ENCODE data around the gene DENND5A.
"Not testable (repeated sequence)": the region's sequence is repeated elsewhere in the genome, so short reads cannot be mapped to it uniquely, and the experiment has no call there.

Gene DENND5A

DNA sequence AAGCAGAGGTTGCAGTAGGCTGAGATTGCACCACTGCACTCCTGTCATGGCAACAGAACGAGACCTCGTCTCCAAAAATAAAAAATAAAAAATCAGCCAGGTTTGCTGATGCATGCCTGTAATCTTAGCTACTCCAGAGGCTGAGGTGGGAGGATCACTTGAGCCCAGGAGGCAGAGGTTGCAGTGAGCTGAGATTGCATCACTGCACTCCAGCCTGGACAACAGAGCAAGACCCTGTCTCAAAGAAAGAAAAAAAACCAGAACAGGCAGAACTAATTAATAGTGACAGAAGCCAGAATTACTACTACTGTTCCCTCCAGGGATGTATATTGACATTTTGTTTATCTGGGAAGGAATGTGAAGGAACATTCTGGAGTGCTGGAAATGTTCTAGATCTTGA is 166.7 kb downstream of the DENND5A start:
- DNase-seq (ENCODE audit: low read depth in 2 of 2): not testable (repeated sequence)

DNA sequence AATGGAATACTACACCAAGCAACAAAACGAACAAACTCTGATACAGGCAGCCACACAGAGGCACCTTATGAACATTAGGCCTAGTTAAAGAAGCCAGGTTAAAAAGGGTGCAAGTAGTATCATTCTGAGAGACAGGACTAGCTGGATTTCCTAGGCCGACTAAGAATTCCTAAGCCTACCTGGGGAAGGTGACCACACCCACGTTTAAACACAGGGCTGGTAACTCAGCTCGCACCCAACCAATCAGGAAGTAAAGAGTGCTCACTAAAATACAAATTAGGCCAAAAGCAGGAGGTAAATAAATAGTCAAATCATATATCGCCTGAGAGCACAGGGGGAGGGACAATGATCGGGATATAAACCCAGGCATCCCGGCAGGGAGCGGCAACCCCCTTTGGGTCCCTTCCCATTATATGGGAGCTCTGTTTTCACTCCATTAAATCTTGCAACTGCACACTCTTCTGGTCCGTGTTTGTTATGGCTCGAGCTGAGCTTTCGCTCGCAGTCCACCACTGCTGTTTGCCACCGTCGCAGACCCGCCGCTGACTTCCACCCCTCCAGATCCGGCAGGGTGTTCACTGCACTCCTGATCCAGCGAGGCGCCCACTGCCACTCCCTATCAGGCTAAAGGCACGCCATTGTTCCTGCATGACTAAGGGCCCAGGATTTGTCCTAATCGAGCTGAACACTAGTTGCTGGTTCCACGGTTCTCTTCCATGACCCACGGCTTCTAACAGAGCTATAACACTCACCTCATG is 167.8 kb downstream of the DENND5A start:
- DNase-seq (ENCODE audit: low read depth in 2 of 2): not testable (repeated sequence)

DNA sequence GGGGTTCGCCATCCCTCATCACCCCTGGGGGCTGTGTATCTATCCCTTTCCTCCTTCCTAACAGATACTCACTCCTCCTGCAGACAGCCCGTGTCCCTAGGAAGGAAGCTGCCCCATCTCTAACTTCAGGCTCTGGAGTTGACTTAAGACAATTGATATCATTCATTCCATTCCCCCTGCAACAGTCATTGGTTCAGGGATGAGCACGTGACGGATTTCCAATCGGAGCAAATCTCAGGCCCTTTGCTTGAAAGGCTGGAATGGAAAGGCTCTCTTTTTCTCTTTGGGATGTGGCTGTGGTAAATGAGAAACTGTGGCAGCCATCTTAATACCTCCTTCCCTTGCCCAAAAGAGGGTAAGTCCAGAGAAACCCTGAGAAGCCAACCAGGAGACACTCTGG is 168.7 kb downstream of the DENND5A start:
- no peak for DNase-seq (ENCODE audit: low read depth in 2 of 2)

DNA sequence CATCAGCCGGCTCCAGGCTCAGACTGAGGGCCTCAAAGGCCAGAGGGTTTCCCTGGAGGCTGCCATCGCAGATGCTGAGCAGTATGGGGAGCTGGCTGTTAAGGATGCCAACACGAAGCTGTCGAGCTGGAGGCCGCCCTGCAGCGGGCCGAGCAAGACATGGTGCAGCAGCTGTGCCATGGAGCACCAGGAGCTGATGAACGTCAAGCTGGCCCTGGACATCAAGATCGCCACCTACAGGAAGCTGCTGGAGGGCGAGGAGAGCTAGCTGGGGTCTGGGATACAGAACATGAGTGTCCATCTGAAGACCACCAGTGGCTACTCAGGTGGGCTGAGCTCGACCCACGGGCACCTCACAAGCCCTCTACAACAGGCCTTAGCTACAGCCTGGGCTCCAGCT is 169.7 kb downstream of the DENND5A start:
- DNase-seq (ENCODE audit: low read depth in 2 of 2): no peak

DNA sequence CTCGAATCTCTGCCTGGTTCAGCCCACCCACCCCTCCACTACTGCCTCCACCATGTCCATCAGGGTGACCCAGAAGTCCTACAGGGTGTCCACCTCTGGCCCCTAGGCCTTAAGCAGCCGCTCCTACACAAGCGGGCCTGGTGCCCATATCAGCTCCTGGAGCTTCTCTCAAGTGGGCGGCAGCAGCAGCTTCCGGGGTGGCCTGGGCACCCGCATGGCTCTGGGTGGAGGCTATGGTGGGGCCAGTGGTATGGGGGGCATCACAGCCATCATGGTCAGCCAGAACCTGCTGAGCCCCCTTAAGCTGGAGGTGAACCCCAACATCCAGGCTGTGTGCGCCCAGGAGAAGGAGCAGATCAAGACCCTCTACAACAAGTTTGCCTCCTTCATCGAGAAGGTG is 170.7 kb downstream of the DENND5A start:
- DNase-seq (ENCODE audit: low read depth in 2 of 2): no peak

DNA sequence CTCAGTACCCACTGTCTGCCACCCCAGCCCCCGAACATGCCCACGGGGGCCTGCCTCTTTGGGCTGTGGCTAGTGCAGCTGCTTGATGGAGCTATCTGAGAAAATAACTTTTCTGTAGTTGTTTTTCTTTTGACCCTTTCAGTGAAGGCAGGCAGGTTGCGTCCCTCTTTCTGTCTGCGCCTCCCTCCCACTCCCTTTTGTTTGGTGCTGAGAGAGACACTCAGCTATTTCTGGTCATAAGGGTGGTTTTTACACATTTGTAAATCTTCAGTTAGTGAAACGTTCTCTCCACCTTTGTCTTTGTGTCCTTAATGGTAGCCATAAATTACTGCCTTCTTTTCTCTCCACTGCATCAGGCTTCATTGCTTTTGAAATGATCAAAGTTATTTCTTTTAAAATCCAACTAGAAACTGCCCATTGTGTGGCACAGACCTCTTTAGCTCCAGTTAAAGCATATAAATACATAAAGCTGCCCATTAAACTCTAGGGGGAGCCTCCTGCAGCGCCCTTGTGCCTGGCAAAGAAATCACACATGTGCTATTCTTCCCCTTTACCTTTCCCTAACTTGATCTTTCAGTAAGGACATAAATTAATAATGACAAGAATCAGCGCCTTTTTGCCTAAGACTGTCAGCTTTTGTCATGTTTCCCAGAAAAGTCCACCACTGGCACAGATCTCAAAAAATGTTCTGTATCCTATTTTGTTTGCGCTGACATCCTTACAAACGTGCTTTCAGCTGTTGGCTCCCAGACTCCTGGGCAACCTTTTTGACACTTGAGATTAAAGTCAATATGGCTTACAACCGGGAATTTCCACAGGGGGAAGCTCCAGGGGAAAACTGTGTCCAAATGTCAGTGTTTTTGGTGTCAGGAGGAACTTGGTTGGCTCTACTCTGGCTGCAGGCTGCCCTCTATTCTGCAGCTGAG is 172.0 kb downstream of the DENND5A start:
- DNase-seq (ENCODE audit: low read depth in 2 of 2): no peak

DNA sequence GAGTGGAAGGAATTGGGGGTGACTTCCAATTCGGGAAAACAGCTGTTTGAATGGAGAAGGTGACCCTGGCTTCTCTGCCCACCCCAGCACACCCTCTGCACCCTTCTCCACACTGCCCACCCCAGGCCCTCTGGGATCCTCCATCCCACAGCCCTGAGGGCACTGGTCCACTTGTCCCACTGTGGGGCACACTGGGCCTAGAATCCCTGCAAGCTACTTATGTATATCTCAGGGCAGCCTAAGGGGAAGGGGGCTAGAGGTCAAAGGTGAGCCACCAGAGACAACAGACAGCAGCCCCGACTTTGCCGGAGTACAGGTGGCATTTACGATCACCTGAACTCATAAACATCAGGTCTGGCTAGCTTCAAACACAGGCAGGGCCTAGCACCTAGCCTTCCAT is 173.1 kb downstream of the DENND5A start:
- DNase-seq (ENCODE audit: low read depth in 2 of 2): no peak

DNA sequence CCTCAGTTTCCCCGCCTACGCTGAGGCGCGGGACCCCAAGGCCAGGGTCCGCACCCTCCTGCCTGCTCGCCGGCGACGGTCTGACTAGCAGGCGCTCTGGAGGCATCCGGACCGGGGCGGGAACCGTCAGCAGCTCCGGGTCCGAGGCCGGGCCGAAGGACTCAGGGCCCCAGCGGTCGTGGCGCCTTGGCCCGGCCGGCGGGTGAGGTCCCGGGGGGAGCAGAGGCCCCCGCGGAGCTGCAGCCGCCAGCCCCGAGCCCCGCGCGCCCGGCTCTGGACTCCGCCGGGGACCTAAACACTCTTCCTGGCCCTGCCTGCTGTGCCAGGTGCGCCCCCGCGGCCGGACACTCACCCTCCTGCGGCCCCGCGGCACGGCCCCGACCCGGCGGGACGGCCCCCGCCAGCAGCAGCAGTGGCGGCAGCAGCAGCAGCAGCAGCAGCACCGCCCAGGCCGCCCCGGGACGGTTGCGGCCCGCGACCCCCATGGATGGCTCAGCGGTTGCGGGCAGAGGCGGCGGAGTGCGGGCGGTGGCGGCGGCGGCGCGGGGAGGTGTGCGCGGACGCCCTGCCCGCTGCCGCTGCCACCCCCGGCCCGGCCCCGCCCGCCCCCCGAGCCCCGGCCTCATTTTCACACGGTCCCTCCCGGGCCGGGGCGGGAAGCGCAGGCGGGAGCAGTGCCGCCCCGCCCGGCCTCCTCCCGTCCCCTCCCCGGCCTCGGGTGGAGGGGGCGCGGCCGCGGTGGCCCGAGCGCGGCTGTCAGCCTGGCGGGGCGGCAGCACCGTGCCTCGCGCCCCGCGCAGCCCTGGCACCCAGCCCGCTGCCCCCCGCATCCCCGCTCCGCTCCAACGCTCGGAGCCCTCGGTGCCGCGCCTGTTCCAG is 173.9 kb downstream of the DENND5A start, which contains the start of gene SCUBE2:
SCUBE2 (minus strand) TSS at position 556 of the 879 bp plus-strand sequence; CDS start at position 485, 71 bp downstream.
- no peak for DNase-seq (ENCODE audit: low read depth in 2 of 2)

DNA sequence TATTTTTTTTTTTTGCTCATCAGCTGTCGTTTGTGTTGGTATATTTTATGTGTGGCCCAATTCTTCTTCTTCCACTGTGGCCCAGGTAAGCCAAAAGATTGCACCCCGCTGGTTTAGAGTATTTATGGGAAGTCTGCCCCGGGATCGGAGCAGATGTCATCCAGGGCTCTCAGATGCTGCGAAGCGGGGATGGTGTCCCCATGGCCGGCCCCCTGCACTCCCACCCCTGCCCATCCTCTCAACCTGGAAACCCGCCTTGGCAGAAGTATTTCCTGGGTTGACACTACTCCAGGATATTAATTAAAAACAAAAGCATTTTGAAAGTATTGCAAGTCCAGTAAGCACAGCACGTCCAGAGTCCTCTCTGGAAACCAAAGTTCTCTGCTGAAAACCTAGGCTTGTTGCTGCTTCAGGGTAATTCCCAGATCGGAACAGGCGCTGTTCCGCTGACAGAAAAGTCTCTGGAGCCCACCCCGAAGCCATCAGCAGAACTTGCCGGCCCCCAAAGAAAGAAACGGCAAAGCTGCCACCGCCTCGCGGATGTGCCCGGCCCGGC is 174.6 kb downstream of the DENND5A start:
- no peak for DNase-seq (ENCODE audit: low read depth in 2 of 2)

DNA sequence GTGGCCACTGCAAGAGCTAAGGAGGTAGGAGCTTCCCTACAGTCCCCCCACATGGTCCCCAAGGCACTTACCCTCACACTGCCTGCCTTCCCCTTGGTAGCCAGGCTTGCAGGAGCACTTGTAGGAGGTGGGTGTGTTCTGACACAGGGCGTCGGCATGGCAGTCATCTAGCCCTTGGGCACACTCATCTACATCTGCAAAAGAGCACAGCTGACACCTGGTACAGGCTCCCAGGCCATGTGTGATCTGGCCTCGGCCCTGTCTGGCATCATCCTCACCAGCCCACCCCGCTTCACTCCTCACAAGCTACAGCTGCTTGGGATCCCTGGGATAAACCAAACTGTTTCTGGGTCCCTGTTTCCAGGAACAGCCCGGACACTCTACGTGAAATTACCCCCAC is 175.5 kb downstream of the DENND5A start:
- DNase-seq (ENCODE audit: low read depth in 2 of 2): no peak

DNA sequence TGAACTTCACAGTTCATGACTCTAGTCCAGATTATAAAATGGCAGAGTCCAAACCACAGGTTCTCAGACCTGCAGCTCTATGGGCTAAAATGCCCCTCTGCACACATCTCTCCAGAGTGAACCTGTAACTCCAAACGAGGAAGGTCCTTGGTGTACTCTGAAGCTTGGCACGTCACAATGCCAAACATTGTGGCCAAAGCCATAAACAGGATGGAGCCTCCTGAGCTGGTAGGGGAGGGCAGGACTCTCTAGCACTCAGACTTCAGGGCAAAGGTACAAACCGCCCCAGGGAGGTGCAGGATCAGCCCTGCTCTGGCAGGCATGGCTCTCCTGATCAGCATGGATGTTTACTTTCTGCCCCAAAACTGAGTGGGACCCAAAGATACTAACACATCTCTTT is 176.1 kb downstream of the DENND5A start:
- no peak for DNase-seq (ENCODE audit: low read depth in 2 of 2)
